ENCODE measurements around the gene RFNG. TPM values are rescaled to one million over a fixed set of nuclear protein-coding genes. Genes with fewer than 3 reads are reported as not detected.

RFNG gene
- total RNA-seq, 1 experiment from 2014 or later: 23.8 TPM

GRCh38 chr17:82061047-82061925, 9.7 kb upstream of the RFNG start:
- peaks cover 20% of the 10 kb centered on the region for H3K4me1 ChIP-seq (replicated peaks)
- no peaks in the 10 kb centered on the region for H3K9me3 ChIP-seq (replicated peaks)
- peaks cover 90% of the 10 kb centered on the region for H3K36me3 ChIP-seq
- H3K27me3 ChIP-seq (replicated peaks): no peaks in the 10 kb centered on the region
- H3K27ac ChIP-seq: no peak overlapping the region
- no peak for DNase-seq (ENCODE audit: low read depth in 1 of 2, low spot score in 2 of 2)
- H3K4me3 ChIP-seq: no peak overlapping the region

GRCh38 chr17:82060614-82061013, 9.0 kb upstream of the RFNG start:
- peaks cover 97% of the 10 kb centered on the region for H3K36me3 ChIP-seq
- H3K27me3 ChIP-seq (replicated peaks): no peaks in the 10 kb centered on the region
- H3K9me3 ChIP-seq (replicated peaks): no peaks in the 10 kb centered on the region

GRCh38 chr17:82060001-82060380, 8.4 kb upstream of the RFNG start:
- H3K4me3 ChIP-seq: no peak overlapping the region
- peaks cover 13% of the 10 kb centered on the region for H3K4me1 ChIP-seq (replicated peaks)
- H3K36me3 ChIP-seq: peaks cover 97% of the 10 kb centered on the region
- no peaks in the 10 kb centered on the region for H3K9me3 ChIP-seq (replicated peaks)
- no peaks in the 10 kb centered on the region for H3K27me3 ChIP-seq (replicated peaks)
- H3K27ac ChIP-seq: no peak overlapping the region
- DNase-seq (ENCODE audit: low read depth in 1 of 2, low spot score in 2 of 2): no peak

More at GRCh38 chr17:82060614-82061013, 9.0 kb upstream of the RFNG start:
- Histone ChIP-seq H3K4me3 (no peak overlapping the region), H3K4me1 (replicated peaks) (peaks cover 13% of the 10 kb centered on the region), H3K27ac (no peak overlapping the region)
- no peak for DNase-seq (ENCODE audit: low read depth in 1 of 2, low spot score in 2 of 2)

- DNase-seq (ENCODE audit: low read depth in 1 of 2, low spot score in 2 of 2): no peak
- Histone ChIP-seq H3K27me3 (replicated peaks) (no peaks in the 10 kb centered on the region), H3K27ac (no peak overlapping the region), H3K36me3 (peaks cover 97% of the 10 kb centered on the region), H3K4me3 (no peak overlapping the region), H3K9me3 (replicated peaks) (no peaks in the 10 kb centered on the region), H3K4me1 (replicated peaks) (peaks cover 7% of the 10 kb centered on the region)
These were observed 7.8 kb upstream of the RFNG start for GRCh38 chr17:82059272-82060000.

- Histone ChIP-seq H3K4me1 (replicated peaks) (peaks cover 2% of the 10 kb centered on the region), H3K27ac (no peak overlapping the region), H3K36me3 (peaks cover 97% of the 10 kb centered on the region), H3K27me3 (replicated peaks) (no peaks in the 10 kb centered on the region), H3K4me3 (no peak overlapping the region), H3K9me3 (replicated peaks) (no peaks in the 10 kb centered on the region)
- DNase-seq (ENCODE audit: low read depth in 1 of 2, low spot score in 2 of 2): no peak
These were observed 7.2 kb upstream of the RFNG start for GRCh38 chr17:82058855-82059249.

- Histone ChIP-seq H3K4me3 (no peak overlapping the region), H3K4me1 (replicated peaks) (peaks cover 6% of the 10 kb centered on the region), H3K36me3 (peaks cover 97% of the 10 kb centered on the region), H3K27me3 (replicated peaks) (no peaks in the 10 kb centered on the region), H3K9me3 (replicated peaks) (no peaks in the 10 kb centered on the region), H3K27ac (no peak overlapping the region)
- DNase-seq (ENCODE audit: low read depth in 1 of 2, low spot score in 2 of 2): no peak
These were observed 6.7 kb upstream of the RFNG start for GRCh38 chr17:82058230-82058854.

- no peak for DNase-seq (ENCODE audit: low read depth in 1 of 2, low spot score in 2 of 2)
- Histone ChIP-seq H3K27me3 (replicated peaks) (no peaks in the 10 kb centered on the region), H3K9me3 (replicated peaks) (no peaks in the 10 kb centered on the region), H3K4me3 (no peak overlapping the region), H3K27ac (no peak overlapping the region), H3K36me3 (peaks cover 92% of the 10 kb centered on the region), H3K4me1 (replicated peaks) (peaks cover 17% of the 10 kb centered on the region)
These were observed 5.4 kb upstream of the RFNG start for GRCh38 chr17:82056729-82057621.

GRCh38 chr17:82055965-82056728, 4.5 kb upstream of the RFNG start:
- no peak for DNase-seq (ENCODE audit: low read depth in 1 of 2, low spot score in 2 of 2)
- H3K27ac ChIP-seq: no peak overlapping the region
- H3K4me1 ChIP-seq (replicated peaks): peaks cover 20% of the 10 kb centered on the region
- no peak overlapping the region for H3K4me3 ChIP-seq
- H3K9me3 ChIP-seq (replicated peaks): no peaks in the 10 kb centered on the region
- no peaks in the 10 kb centered on the region for H3K27me3 ChIP-seq (replicated peaks)
- H3K36me3 ChIP-seq: peaks cover 89% of the 10 kb centered on the region

GRCh38 chr17:82055023-82055964, 3.7 kb upstream of the RFNG start:
- Histone ChIP-seq H3K4me3 (no peak overlapping the region), H3K9me3 (replicated peaks) (no peaks in the 10 kb centered on the region), H3K36me3 (peaks cover 87% of the 10 kb centered on the region), H3K27me3 (replicated peaks) (no peaks in the 10 kb centered on the region), H3K27ac (no peak overlapping the region), H3K4me1 (replicated peaks) (peaks cover 27% of the 10 kb centered on the region)
- DNase-seq (ENCODE audit: low read depth in 1 of 2, low spot score in 2 of 2): no peak

- Histone ChIP-seq H3K9me3 (replicated peaks) (no peaks in the 10 kb centered on the region), H3K4me3 (no peak overlapping the region), H3K27me3 (replicated peaks) (no peaks in the 10 kb centered on the region), H3K27ac (no peak overlapping the region), H3K36me3 (peaks cover 87% of the 10 kb centered on the region), H3K4me1 (replicated peaks) (peaks cover 28% of the 10 kb centered on the region)
- no peak for DNase-seq (ENCODE audit: low read depth in 1 of 2, low spot score in 2 of 2)
These were observed 2.9 kb upstream of the RFNG start for GRCh38 chr17:82054351-82055022.

- no peak overlapping the region for H3K27ac ChIP-seq
- no peaks in the 10 kb centered on the region for H3K27me3 ChIP-seq (replicated peaks)
- no peaks in the 10 kb centered on the region for H3K9me3 ChIP-seq (replicated peaks)
- peaks cover 28% of the 10 kb centered on the region for H3K4me1 ChIP-seq (replicated peaks)
- peaks cover 87% of the 10 kb centered on the region for H3K36me3 ChIP-seq
- DNase-seq (ENCODE audit: low read depth in 1 of 2, low spot score in 2 of 2): no peak
- peak overlapping the region; percentile 100 for H3K4me3 ChIP-seq
These were observed 2.1 kb upstream of the RFNG start for GRCh38 chr17:82053556-82054263.
